Measurements from ENCODE around the gene GPX4. TPM values are rescaled to one million over a fixed set of nuclear protein-coding genes. Genes with fewer than 3 reads are reported as not detected.
A peak's percentile ranks its signal among the peaks of the same experiment; 100 is the strongest.

GPX4 gene
- total RNA-seq, 1 experiment from 2014 or later = 363 TPM

DNA sequence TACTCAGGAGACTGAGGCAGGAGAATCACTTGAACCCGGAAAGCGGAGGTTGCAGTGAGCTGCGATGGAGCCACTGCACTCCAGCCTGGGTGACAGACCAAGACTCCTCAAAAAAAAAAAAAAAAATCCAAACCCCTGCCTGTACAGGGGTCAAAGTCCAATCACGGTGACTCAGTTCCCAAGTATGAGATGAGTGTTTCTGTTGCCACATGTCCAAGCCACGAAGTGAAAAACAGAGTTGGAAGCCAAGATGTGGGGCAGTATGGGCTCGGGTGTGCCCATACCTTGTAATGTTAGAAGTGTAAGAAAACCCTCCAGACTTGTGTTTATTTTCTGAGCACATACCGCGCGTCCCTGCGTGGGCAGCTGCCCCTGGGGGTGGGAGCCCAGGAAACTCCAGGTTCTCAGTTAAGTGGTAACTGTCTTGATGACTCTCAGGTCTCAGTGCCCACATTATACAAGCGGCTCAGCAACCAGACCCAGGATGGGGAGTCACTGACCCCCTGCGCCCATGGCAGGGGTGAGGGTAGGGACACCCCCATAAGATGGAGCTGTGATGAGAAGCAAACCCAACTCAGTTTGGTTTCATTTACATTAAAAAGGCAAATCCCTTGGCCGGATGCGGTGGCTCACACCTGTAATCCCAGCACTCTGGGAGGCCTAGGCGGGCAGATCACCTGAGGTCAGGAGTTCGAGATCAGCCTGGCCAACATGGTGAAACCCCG, 1.2 kb upstream of the GPX4 start:
- DNase-seq (ENCODE audit: low read depth) = peak; percentile 100

- DNase-seq (ENCODE audit: low read depth) = no peak
These were observed 574 bp upstream of the GPX4 start for GRCh38 chr19:1103132-1103707.

DNA sequence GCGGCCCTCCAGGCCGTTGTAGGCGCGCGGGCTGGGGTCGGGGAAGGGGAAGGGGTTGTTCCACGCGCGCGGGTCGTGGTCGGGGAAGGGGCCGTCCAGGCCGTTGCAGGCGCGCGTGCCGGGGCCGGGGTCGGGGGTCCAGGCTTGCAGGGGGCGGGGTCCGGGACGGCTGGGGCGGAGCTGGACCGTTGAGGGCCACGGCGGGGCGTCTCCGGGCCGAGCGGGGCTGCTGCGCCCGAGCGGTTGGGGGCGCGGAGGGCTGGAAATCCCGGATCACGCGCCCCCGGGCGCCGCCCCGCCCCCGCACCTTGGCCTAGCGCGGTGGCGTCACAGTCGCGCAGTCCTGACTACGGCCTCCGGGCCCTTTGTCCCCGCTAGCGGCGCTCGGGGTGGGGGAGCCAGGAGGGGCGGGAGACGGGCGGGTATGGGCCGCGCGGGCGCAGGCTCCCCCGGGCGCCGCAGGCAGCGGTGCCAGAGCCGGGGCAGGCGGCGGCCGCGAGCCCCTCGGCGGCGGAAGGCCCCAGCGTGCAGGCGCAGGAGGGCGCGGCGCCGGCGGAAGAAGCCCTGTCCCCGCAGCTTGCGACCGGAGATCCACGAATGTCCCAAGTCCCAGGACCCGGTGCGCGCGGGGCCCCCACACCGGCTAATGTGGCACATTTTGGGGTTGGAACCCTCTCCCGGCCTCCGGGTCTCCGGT, 665 bp downstream of the GPX4 start:
- peak; percentile 65 for DNase-seq (ENCODE audit: low read depth)

- no peak for DNase-seq (ENCODE audit: low read depth)
These were observed 1.4 kb downstream of the GPX4 start for GRCh38 chr19:1105008-1105872.

- no peak for DNase-seq (ENCODE audit: low read depth)
These were observed 2.4 kb downstream of the GPX4 start for GRCh38 chr19:1105873-1106840.

GRCh38 chr19:1106841-1107660, 3.3 kb downstream of the GPX4 start:
- no peak for DNase-seq (ENCODE audit: low read depth)

DNA sequence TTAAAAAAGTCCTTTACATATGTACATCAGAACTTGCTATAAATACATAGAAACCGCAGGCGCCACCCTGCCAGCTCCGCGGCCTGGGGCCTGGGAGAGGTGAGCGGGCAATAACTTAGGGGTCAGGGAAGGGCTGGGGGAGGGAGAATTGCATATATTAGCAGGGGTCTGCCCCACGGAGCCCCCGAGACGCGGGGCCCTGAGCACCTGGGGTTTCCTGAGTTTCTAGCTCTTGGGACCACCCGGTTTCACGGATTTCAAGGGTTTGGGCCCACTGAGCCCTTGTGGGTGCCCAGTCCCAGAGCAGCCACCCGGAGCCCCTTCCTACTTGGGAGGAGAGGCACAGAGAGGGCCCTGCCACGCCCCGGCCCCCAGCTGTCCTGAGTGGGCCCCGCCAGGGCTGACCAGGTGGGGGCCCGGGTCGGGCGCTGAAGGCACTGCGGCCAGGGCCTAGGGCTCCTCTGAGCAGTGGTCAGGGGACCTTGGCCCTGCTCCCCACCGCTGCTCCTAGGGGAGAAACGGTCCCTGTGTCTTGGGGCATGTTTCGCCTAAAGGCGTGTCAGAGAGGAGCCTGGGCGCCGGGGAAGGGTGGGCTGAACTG, 4.0 kb downstream of the GPX4 start:
- DNase-seq (ENCODE audit: low read depth) = no peak

DNA sequence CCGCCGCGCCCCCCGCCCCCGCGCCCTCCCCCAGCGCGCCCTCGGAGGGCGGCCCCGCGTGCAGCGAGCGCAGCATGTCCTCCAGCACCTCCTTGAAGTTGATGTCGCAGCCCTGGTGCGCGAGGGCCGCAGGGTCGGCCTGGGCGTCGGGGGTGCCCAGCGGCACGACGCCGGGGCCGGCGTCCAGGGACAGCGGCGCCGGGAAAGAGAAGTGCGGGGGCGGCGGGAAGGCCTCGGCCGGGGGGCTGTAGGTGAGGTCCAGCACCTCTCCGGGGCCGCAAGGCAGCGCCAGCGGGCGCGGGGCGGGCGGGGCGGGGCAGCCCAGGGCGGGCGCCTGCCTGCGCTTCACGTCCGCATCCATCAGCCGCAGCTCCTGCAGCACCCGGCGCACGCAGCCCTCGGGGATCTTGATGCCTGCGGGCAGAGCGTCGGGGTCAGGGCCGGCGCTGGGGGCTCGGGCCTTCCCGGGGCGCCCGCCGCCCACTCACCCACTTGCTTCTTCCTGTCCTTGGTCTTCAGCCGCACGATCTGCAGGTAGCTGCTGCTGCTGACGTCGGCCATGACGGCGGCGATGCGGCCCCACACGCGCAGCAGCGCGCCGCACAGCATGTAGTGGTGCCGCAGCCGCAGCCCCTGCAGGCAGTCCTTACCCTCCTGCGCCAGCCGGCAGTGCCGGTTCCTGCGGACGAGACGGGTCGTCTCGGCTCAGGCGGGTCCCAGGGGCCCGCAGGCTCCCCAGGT, 4.7 kb downstream of the GPX4 start:
- no peak for DNase-seq (ENCODE audit: low read depth)

DNA sequence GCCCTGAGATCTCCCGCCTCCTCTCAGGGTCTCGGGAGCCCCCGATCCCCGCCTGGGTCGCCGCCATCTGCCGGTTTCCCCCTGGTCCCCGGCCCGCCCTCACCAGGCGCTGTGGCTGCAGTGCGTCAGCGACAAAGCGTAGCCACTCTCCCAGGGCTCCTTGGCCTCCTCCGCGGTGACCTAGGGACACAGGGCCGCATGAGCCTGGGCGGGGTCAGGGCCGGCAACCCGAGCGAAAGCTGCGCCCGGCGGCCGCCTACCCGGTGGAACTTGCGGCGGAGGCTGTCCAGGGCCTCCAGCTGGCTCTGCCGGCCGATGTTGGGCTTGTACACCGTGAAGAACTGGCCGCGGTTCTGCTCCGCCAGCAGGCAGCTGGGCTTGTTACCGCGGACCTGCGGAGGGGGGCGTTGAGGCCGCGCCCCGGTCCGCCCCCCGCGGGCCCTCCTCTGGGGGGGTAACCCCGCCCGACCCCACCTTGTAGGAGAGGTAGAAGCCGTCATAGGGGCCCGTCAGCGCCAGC, 5.3 kb downstream of the GPX4 start:
- no peak for DNase-seq (ENCODE audit: low read depth)

GRCh38 chr19:1109697-1110671, 6.2 kb downstream of the GPX4 start:
- DNase-seq (ENCODE audit: low read depth) = no peak

- no peak for DNase-seq (ENCODE audit: low read depth)
These were observed 7.2 kb downstream of the GPX4 start for GRCh38 chr19:1110809-1111640.

DNA sequence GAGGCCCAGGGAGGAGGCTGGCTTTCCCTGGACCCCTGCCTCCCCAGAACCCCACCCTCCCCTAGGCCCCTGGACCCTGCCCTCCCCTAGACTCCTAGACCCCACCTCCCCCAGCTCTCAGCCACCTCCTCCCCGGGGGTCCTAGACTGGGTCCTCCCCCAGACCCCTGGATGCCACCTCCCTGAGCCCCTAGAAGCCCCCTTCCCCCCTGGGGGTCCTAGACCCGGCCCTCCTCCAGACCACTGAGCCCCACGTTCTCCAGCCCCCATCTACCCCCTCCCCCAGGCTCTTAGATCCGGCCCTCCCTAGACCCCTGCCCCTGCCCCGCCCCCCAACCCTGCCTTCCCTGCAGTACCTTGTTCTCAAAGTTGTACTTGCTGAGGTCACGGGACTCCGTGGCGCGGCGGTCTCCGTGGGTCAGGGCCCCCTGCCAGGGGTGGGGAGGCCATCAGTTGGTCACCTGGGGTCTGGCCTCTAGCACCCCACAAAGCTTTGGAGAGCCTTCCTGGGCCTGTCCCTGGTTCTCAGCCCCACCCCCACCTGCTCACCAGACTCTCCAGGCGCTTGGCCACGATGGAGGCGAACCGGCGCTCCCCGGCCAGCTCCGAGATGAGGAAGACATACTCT, 8.0 kb downstream of the GPX4 start:
- DNase-seq (ENCODE audit: low read depth) = no peak

DNA sequence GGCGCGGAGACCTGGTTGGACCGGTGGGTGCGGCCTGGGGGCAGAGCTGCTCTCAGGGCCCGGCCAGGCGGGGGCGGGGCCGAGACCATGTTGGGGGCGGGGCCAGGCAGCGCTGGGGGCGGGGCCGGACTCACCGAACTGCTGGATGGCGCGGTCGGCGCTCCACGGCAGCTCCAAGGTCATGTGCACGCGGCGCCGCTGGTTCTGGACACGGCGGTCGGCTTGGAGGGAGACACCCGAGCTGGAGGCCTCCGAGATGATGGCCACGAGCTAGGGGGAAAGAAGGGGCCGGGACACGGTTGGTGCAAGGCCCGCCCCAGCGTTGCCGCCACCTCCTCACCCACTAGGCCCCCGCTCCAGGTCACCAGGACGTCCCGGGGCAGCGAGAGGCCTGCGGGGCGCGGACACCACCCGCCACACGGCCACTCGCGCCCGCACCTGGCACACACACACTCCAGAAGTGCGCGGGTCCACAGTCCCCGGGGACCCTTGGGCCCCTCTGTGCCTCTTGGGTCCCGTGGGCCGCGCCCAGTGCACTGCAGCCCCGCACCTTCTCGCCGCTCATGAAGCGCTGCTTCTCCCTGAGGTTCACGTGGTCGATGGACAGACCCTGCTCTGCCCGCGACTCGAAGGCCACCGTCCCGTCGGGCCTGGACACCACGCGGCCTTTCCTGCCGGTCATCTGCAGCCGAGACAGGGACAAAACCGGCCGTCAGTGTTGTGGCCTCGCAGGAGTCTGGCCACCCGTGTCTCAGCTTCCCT, 8.7 kb downstream of the GPX4 start:
- no peak for DNase-seq (ENCODE audit: low read depth)

GRCh38 chr19:1113030-1113985, 9.5 kb downstream of the GPX4 start:
- peak; percentile 91 for DNase-seq (ENCODE audit: low read depth)

All from LHCN-M2 (cell line).